ENCODE results near the gene THBD.
"Not testable (repeated sequence)": the region's sequence is repeated elsewhere in the genome, so short reads cannot be mapped to it uniquely, and the experiment has no call there.

Gene THBD

DNA sequence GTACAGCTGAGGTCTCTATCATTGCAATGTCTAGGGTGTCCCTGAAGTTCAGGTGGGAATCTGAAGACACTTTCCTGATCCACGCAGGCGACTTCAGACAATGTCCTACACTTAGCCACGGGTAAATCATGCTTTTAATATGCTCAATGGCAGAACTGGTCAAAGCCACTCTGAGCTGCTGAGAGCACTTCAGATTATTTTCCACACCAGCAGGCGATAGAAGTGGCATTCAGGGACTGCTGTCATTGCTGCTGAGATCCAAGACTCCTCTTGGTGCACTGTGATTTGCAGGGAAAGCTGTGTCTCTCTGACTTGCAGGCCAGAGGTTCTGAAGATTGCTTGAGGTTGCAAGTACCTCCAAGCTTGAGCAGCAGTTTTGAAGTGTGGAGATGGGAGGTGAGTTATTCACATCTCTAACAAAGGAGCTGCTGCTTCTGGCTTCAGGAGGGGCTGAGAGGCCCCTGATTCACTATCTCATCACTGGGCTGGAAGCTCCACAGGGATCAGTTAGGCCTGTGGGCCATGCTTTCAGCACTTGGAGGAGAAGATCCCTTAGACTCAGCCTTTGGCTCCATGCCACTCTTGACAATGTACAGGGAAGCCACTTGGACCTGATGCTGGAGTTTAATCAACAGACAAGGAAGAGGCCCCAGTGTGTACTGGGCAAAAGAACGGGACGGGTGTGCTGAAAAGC is 17.3 kb downstream of the THBD start:
- no peak overlapping the region for H3K27ac Mint-ChIP-seq
- intact Hi-C loops (cut with micrococcal nuclease) = no loop called here
- H3K4me1 Mint-ChIP-seq (ENCODE audit: low read depth) = peaks cover 38% of the 10 kb centered on the region
- H3K36me3 Mint-ChIP-seq (ENCODE audit: low read depth) = no peaks in the 10 kb centered on the region
- H3K27me3 Mint-ChIP-seq = peaks cover 60% of the 10 kb centered on the region
- no peaks in the 10 kb centered on the region for H3K9me3 Mint-ChIP-seq
- no peak overlapping the region for H3K4me3 Mint-ChIP-seq

DNA sequence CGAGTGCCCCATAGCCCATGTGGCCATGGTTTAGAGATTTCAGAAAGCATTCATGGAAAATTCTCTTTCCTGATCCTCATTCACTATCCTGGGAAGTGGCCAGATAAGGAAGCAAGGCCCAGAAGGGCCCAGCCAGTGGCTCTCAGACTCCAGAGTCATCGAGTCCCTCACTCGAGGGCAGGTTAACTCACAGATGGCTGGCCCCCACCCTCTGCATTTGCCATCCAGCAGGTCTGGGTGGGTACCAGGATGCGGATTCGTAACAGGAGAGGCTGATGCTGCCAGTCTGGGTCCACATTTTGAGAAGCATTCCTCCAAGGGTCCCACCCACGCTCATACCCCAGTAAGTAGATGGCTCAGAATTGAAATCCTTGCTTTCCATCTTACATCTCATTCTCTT is 18.1 kb downstream of the THBD start:
- no peak overlapping the region for H3K27ac Mint-ChIP-seq
- peaks cover 56% of the 10 kb centered on the region for H3K27me3 Mint-ChIP-seq
- H3K9me3 Mint-ChIP-seq = no peaks in the 10 kb centered on the region
- H3K4me3 Mint-ChIP-seq = no peak overlapping the region
- intact Hi-C loops (cut with micrococcal nuclease) = no loop called here
- no peaks in the 10 kb centered on the region for H3K36me3 Mint-ChIP-seq (ENCODE audit: low read depth)
- H3K4me1 Mint-ChIP-seq (ENCODE audit: low read depth) = peaks cover 43% of the 10 kb centered on the region

DNA sequence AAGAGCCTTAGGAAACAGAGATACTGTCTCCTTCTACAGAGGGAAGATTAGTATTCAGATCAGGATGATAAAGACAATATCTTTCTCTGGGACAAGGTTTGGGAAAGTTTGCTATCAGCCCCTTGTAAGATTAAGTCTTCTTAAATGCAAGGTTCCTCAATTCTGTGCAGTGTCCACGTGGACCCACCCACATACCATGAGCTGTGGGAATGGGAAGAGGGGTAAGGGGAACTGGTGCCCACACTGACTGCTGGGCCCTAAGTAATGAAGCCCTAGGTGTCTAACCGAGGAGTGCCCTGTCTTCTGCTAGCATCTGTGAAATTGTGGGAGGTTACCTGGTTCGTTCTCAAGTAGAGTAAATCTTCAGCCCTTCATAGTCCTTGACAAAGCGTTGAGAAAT is 20.1 kb downstream of the THBD start:
- Mint-ChIP-seq H3K36me3 (ENCODE audit: low read depth) (no peaks in the 10 kb centered on the region), H3K27me3 (peaks cover 42% of the 10 kb centered on the region), H3K9me3 (no peaks in the 10 kb centered on the region), H3K27ac (no peak overlapping the region), H3K4me1 (ENCODE audit: low read depth) (peaks cover 54% of the 10 kb centered on the region), H3K4me3 (no peak overlapping the region)
- intact Hi-C loops (cut with micrococcal nuclease) = loop anchor here (5.0 to 10.0 kb wide), 2 partner anchors 42 to 115 kb away; no protein-coding TSS in a partner anchor

DNA sequence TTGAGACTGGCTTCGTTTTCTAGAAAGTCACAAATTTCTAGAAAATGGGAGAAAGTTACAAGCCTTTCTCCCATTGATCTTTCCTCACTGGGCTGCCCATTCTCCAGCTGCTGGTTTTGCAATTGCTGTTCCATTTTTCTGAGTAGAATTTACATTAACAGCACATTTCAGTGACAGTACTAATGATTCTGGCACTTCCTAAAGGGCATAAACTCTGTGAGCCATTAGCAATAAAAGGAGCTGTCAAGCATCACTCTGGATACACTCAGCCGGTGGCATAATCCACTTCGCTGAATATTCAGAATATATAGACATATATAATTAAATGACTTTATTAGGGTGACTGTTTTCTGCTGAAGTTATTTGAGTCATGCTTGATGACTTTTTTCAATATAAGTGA is 21.1 kb downstream of the THBD start:
- H3K27ac Mint-ChIP-seq = no peak overlapping the region
- H3K36me3 Mint-ChIP-seq (ENCODE audit: low read depth) = no peaks in the 10 kb centered on the region
- no peak overlapping the region for H3K4me3 Mint-ChIP-seq
- H3K27me3 Mint-ChIP-seq = peaks cover 33% of the 10 kb centered on the region
- H3K9me3 Mint-ChIP-seq = no peaks in the 10 kb centered on the region
- intact Hi-C loops (cut with micrococcal nuclease) = loop anchor here (5.0 to 10.0 kb wide), 2 partner anchors 41 to 114 kb away; no protein-coding TSS in a partner anchor
- H3K4me1 Mint-ChIP-seq (ENCODE audit: low read depth) = peaks cover 64% of the 10 kb centered on the region

DNA sequence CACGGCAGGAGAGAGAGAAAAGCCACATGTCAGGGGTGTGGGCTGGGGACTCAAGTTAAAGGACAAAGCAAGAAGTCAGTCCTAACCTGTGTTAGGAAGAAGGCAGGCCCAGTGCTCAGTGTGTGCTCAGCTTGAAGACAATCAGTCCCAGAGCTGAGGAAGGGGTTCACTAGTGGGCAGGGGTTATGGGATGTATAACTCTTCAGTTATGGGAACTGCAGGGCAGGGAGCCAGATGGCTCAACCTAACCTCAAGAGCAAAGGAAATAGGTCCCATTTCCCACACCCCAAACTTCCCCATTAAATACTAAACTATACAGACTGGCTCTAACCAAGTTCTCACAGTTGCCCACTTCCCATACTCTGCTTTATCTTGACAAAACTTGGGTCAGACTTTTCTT is 21.8 kb downstream of the THBD start:
- intact Hi-C loops (cut with micrococcal nuclease) = loop anchor here (5.0 to 10.0 kb wide), 2 partner anchors 40 to 113 kb away; no protein-coding TSS in a partner anchor
- no peaks in the 10 kb centered on the region for H3K36me3 Mint-ChIP-seq (ENCODE audit: low read depth)
- no peak overlapping the region for H3K27ac Mint-ChIP-seq
- H3K4me1 Mint-ChIP-seq (ENCODE audit: low read depth) = peaks cover 61% of the 10 kb centered on the region
- H3K4me3 Mint-ChIP-seq = no peak overlapping the region
- peaks cover 30% of the 10 kb centered on the region for H3K27me3 Mint-ChIP-seq
- H3K9me3 Mint-ChIP-seq = no peaks in the 10 kb centered on the region

DNA sequence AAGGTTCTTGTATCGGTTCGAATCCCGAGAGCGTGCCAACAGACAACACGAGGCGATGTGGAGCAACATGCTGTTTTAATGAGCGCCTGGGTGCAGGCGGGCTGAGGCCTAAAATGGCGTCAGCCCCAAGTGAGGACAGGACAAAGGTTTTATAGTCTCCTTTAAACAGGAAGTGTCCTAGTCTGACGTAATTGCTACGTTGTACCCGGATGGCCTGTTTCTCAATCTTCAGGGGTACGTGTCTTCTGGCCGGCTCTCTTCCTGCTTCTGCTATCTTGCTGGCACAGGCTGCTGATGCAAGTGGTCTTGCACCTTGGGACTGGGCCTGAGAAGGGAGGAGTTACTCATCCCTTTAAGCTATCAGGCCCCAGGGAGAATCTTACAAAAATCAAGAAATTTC is 24.0 kb downstream of the THBD start:
- not testable (repeated sequence) for H3K36me3 Mint-ChIP-seq (ENCODE audit: low read depth); H3K9me3 Mint-ChIP-seq; H3K4me3 Mint-ChIP-seq; H3K27ac Mint-ChIP-seq
- Mint-ChIP-seq H3K27me3 (peaks cover 26% of the 10 kb centered on the region), H3K4me1 (ENCODE audit: low read depth) (peaks cover 67% of the 10 kb centered on the region)
- intact Hi-C loops (cut with micrococcal nuclease) = loop anchor here (5.0 to 10.0 kb wide), 2 partner anchors 38 to 111 kb away; no protein-coding TSS in a partner anchor

DNA sequence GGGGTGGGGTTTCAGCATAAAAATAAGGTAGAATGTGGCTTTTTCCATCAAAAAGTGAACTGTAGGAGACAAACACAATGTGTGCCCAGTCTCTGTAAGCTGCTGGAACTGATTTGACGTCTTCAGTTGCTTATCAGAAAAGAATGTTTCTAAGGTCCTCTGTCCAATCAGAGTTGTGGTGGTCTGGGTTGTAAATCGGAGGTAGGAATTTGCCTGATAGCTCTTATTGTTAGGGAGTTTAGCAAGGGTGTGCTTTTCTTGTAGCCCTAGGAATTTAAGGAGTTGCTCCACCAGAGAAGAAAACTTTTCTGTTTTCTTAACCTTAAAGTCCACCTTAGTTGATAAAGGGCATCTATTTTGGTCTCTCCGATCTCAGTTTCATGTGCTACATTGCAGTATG is 24.8 kb downstream of the THBD start:
- peaks cover 62% of the 10 kb centered on the region for H3K4me1 Mint-ChIP-seq (ENCODE audit: low read depth)
- no peaks in the 10 kb centered on the region for H3K9me3 Mint-ChIP-seq
- H3K36me3 Mint-ChIP-seq (ENCODE audit: low read depth) = no peaks in the 10 kb centered on the region
- H3K27ac Mint-ChIP-seq = no peak overlapping the region
- H3K27me3 Mint-ChIP-seq = peaks cover 24% of the 10 kb centered on the region
- intact Hi-C loops (cut with micrococcal nuclease) = loop anchor here (5.0 to 10.0 kb wide), 2 partner anchors 37 to 110 kb away; no protein-coding TSS in a partner anchor
- no peak overlapping the region for H3K4me3 Mint-ChIP-seq

DNA sequence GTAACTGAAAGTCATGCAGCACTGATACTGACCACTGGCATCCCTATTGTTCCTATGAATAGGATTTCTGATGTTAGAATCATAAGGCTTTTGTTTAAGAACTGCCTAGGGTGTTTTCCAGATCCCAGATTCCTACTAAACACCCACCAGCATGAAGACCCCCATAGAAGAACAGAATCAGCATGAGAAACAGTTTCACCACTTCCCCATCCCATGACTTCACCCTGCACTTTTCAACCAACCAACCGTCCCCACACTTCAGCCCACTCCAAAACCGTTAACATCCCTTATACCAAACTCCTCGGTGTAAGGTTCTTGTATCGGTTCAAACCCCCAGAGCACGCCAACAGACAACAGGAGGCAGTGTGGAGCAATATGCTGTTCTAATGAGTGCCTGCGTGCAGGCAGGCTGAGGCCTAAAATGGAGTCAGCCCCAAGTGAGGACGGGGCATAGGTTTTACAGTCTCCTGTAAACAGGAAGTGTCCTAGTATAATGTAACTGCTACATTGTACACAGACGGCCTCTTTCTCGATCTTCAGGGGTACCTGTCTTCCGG is 25.8 kb downstream of the THBD start:
- no peak overlapping the region for H3K4me3 Mint-ChIP-seq
- H3K27me3 Mint-ChIP-seq = peaks cover 31% of the 10 kb centered on the region
- H3K4me1 Mint-ChIP-seq (ENCODE audit: low read depth) = peaks cover 52% of the 10 kb centered on the region
- no peaks in the 10 kb centered on the region for H3K36me3 Mint-ChIP-seq (ENCODE audit: low read depth)
- no peak overlapping the region for H3K27ac Mint-ChIP-seq
- no peaks in the 10 kb centered on the region for H3K9me3 Mint-ChIP-seq
- intact Hi-C loops (cut with micrococcal nuclease) = loop anchor here (10.0 kb wide), 1 partner anchor 109 kb away; no protein-coding TSS in a partner anchor

DNA sequence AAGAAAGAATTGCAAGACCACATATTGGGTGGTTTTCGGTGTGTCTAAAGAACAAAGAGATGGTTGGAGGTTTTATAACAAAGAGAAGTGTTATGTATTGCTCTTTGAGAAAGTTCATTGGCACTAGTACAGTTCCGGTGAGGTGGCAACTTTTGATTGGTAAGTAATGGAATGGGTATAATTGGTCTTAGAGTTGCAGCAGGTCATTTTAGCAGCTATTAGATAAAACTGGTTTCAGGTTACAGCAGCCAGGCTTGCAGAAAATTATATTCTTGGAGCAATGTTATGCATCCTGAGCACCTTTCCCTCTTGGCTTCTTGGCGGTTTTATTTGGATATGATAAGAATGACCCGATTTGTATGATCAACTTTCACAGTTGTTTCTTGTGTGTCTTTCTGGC is 26.6 kb downstream of the THBD start:
- Mint-ChIP-seq H3K4me1 (ENCODE audit: low read depth) (peaks cover 49% of the 10 kb centered on the region), H3K36me3 (ENCODE audit: low read depth) (no peaks in the 10 kb centered on the region), H3K27ac (no peak overlapping the region), H3K9me3 (no peaks in the 10 kb centered on the region), H3K4me3 (no peak overlapping the region), H3K27me3 (peaks cover 31% of the 10 kb centered on the region)
- intact Hi-C loops (cut with micrococcal nuclease) = loop anchor here (10.0 kb wide), 1 partner anchor 108 kb away; no protein-coding TSS in a partner anchor

DNA sequence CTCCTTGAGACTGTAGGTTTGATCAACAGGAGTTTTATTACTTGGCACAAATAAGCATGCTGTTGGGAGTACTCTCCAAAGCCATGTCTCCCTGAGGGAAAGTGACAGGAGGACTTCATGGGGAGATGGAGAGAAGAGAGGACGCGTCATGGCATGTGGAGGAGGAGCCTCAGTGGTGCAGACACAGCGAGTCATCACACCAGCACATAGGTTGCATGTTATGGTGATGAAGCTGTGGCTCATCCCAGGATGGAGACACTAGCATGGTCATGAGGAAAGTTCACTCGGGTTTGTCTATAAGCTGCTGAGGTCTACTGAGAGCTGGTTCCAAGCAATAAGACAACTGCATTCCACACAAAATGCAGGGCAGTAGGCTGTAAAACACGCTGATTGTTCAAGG is 27.5 kb downstream of the THBD start:
- H3K4me3 Mint-ChIP-seq = no peak overlapping the region

DNA sequence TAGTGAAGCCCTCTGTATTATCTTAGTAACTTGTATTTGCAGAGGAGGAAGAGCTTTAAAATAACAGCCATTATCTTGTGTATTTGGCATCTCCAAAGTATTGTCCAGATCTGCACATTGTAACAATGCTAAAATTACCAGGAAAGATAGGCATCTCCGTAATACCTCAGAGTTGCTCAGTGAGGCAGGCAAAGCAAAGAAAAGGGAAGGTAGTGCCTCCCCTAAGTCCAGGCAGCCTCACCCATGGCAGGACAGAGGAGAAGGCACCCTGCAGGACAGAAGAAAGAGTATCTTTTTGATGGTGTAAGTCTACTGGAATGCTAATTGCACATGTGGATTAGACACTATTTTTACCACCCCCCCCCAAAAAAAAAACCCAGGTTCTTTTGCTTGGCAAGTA is 27.9 kb downstream of the THBD start:
- Mint-ChIP-seq H3K9me3 (no peaks in the 10 kb centered on the region), H3K4me3 (no peak overlapping the region), H3K4me1 (ENCODE audit: low read depth) (peaks cover 37% of the 10 kb centered on the region), H3K27ac (no peak overlapping the region), H3K36me3 (ENCODE audit: low read depth) (no peaks in the 10 kb centered on the region), H3K27me3 (peaks cover 24% of the 10 kb centered on the region)
- intact Hi-C loops (cut with micrococcal nuclease) = loop anchor here (10.0 kb wide), 1 partner anchor 107 kb away; no protein-coding TSS in a partner anchor

More for the DNA sequence above, 27.5 kb downstream of the THBD start:
- H3K27me3 Mint-ChIP-seq = peaks cover 26% of the 10 kb centered on the region
- no peaks in the 10 kb centered on the region for H3K9me3 Mint-ChIP-seq
- no peak overlapping the region for H3K27ac Mint-ChIP-seq
- H3K4me1 Mint-ChIP-seq (ENCODE audit: low read depth) = peaks cover 40% of the 10 kb centered on the region
- H3K36me3 Mint-ChIP-seq (ENCODE audit: low read depth) = no peaks in the 10 kb centered on the region
- intact Hi-C loops (cut with micrococcal nuclease) = loop anchor here (10.0 kb wide), 1 partner anchor 107 kb away; no protein-coding TSS in a partner anchor

DNA sequence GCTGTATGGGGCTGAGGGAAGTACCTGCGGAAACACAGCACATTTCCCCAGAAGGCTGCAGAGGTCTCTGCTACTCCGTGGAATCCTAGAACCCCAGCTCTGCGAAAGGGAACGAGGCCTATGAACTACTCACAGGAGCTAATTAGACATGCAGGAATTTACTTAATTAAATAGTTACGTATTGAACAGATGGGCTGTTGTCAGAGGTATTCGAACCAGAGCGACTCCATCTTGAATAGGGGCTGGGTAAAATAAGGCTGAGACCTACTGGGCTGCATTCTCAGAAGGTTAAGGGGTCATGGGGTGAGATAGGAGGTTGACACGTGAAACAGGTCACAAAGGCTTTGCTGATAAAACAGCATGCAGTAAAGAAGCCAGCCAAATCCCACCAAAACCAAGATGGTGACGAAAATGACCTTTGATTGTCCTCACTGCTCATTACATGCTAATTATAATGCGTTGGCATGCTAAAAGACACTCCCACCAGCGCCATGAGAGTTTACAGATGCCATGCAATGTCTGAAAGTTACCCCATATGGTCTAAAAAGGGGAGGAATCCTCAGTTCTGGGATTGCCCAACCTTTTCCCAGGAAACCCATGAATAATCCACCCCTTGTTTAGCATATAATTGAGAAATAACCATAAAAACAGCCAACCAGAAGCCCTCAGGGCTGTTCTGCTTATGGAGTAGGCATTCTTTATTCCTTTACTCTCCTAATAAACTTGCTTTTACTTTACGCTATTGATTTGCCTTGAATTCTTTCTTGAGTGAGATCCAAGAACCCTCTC is 29.0 kb downstream of the THBD start:
- Mint-ChIP-seq H3K27me3 (peaks cover 22% of the 10 kb centered on the region), H3K27ac (no peak overlapping the region), H3K4me1 (ENCODE audit: low read depth) (peaks cover 28% of the 10 kb centered on the region), H3K4me3 (no peak overlapping the region), H3K9me3 (no peaks in the 10 kb centered on the region), H3K36me3 (ENCODE audit: low read depth) (no peaks in the 10 kb centered on the region)
- intact Hi-C loops (cut with micrococcal nuclease) = loop anchor here (10.0 kb wide), 1 partner anchor 106 kb away; no protein-coding TSS in a partner anchor

DNA sequence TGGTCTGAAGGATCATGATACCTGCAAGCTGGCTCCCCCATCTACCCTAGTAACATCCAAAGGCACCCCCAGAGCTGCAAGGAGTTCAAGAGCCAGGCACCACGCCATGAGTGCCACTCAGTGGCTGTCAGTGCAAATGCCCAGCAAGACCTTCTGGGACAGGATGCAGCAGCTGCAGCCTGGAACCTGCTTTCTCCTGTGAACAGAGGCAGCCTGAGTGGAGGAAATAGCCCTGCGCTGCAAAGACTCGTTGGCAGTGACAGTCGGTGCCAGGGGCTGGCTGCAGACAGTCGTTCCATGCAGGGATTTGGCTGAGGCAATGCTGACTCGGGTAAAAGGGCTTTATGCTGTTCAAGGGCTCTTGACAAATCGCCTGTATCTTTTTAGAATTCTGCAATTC is 30.1 kb downstream of the THBD start:
- peaks cover 22% of the 10 kb centered on the region for H3K4me1 Mint-ChIP-seq (ENCODE audit: low read depth)

DNA sequence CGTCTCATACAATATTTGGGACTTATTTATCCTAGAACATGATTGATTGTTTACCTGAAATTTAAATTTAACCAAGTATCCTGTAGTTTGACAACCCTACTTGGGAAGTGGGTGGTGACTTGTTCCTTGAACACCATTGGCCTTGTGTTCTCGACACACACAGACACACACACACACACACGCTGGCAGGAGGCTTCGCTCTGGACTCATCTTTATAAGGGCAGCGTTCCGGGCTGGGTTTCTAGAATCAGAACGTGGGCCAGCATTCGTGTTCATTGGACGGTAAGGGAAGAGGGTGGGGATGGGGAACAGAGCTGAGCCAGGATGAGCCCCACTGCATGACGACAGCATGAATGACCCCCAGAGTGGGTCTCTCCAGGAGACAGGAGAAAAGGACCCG is 30.5 kb downstream of the THBD start:
- peaks cover 17% of the 10 kb centered on the region for H3K4me1 Mint-ChIP-seq (ENCODE audit: low read depth)
- H3K27me3 Mint-ChIP-seq = peaks cover 22% of the 10 kb centered on the region
- H3K36me3 Mint-ChIP-seq (ENCODE audit: low read depth) = no peaks in the 10 kb centered on the region
- no peaks in the 10 kb centered on the region for H3K9me3 Mint-ChIP-seq
- intact Hi-C loops (cut with micrococcal nuclease) = no loop called here
- no peak overlapping the region for H3K4me3 Mint-ChIP-seq
- H3K27ac Mint-ChIP-seq = no peak overlapping the region

More for the DNA sequence above, 30.1 kb downstream of the THBD start:
- Mint-ChIP-seq H3K9me3 (no peaks in the 10 kb centered on the region), H3K4me3 (no peak overlapping the region), H3K27me3 (peaks cover 22% of the 10 kb centered on the region), H3K27ac (no peak overlapping the region), H3K36me3 (ENCODE audit: low read depth) (no peaks in the 10 kb centered on the region)
- intact Hi-C loops (cut with micrococcal nuclease) = no loop called here
